GM12864 (cell line): ENCODE data around the gene GOLIM4.
"Not testable (repeated sequence)": the region's sequence is repeated elsewhere in the genome, so short reads cannot be mapped to it uniquely, and the experiment has no call there.

Experiments
- DNase-seq: peaks from one replicate; pipeline ENCODE4 v3.0.0-alpha.2; 2011; ENCODE audit warnings: low read depth
- H3K4me3 ChIP-seq: 2 replicates; pipeline ENCODE4 v1.5.1; 2011; ENCODE audit warnings: mild to moderate bottlenecking, low read depth, low read length, control low read depth
- CTCF ChIP-seq: IDR thresholded peaks from 2 replicates; pipeline ENCODE4 v1.5.1; 2011; ENCODE audit warnings: low read depth, mild to moderate bottlenecking, moderate library complexity, low read length, control low read depth, inconsistent platforms; ENCODE audit errors: missing control alignments

Gene GOLIM4

DNA sequence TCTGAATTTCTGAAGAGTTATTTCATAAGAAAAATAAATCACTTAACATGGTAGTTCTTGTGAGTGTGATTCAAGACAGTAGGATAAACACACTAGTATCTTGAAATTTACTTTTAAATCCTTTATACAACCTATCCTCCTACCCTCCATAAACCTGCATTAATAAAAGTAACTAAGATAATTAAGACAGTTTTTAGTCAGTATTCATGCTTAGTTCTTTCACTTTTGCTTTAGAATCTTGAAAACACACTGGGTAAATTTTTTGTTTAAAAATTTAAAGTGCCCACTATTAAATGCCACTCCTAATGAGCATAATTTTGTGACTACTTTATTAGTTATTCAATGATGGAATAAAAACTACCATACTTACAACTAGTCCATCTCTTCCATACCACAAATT is 28.8 kb downstream of the GOLIM4 start:
- no peak overlapping the region for H3K4me3 ChIP-seq
- no peak for DNase-seq
- no peak for TF ChIP-seq CTCF

DNA sequence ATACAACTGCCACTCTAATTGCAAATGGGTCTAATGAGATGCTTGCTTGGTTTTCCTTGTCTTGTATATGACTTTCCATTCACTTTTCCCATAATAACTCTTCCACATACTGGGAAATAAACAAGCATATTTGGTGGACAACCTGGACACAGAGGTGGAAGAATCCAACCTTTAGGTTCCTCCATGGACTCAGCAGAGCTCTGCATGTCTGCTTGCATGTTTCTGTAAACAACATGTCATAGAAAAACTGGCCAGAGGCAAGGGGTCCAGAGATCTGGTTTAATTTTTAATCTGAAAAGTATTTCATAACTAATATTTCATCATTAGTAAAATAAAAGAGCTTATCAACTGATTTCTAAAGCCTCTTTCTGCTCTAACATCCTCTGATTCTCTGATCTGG is 30.2 kb downstream of the GOLIM4 start:
- TF ChIP-seq CTCF, result no peak
- no peak overlapping the region for H3K4me3 ChIP-seq
- no peak for DNase-seq

DNA sequence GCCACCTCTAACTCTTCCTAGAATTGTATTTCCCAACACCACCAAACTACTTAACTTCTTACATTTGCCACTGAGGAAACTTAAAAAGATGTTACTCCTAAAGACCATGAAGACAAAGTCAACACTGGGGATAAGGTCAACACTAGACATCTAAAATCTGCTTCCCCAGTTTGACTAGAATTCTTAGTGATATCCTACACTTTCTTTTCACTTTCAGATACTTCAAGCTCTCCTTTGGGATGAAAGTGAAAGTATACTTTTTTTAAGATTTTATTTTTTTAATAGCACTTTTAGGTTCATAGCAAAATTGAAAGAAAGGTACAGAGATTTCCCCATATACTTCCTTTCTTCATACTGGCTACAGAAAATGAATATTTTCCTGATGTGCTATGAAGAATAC is 32.6 kb downstream of the GOLIM4 start:
- TF ChIP-seq CTCF, result no peak
- no peak overlapping the region for H3K4me3 ChIP-seq

DNA sequence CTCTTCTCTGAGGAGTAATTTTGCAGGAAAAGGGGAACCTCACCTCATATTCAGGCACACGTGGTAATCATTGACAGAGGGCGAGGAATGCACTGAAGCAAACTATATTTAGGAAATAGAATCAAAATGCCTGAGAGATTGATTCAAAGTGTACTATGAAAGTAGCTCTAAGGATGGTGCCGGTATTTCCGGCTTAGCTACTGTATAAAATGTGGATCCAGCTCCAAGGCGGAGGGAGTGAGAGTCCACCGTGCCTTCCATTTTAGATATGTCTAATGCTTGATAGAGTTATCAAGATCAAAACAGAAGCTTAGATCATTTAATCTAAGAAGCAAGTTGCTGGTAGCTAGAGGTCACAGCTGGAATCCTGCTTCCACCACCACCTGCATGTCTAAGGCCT is 33.0 kb downstream of the GOLIM4 start:
- DNase-seq, result no peak
- no peak overlapping the region for H3K4me3 ChIP-seq
- TF ChIP-seq CTCF, result no peak

More for the DNA sequence above, 32.6 kb downstream of the GOLIM4 start:
- DNase-seq, result no peak

DNA sequence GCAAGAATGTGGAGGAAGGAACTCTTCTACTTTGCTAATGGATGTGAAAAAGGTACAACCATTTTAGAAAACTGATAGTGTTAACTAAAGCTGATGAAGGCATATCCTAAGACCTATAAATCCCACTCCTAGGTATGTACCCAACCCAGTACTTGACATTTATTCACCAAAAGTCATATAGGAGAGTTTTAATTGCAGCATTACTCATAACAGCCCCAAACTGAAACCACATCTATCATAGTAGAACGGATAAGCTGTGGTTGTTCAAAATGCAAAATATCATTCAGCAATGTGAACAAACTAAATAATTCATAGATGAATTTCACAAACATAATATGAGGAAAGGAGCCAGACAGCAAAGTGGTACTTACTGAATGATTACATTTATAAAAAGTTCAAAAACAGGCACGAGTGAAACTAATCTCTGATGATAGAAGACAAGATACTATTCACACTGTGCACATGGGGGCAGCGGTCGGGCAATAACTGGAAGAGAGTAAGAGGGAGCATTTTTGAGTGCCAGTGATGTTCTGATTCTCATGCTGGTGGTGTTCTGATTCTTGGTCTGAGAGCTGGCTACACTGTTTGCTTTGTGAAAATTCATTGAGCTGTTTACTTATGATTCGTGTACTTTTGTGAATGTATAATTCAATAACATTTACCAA is 34.3 kb downstream of the GOLIM4 start:
- no peak overlapping the region; the same call in 1 of the 2 replicates for H3K4me3 ChIP-seq
- no peak for DNase-seq

GRCh38 chr3:168060317-168060716 is 35.4 kb downstream of the GOLIM4 start:
- TF ChIP-seq CTCF, result no peak
- no peak for DNase-seq
- H3K4me3 ChIP-seq, result no peak overlapping the region

More for the DNA sequence above, 34.3 kb downstream of the GOLIM4 start:
- no peak for TF ChIP-seq CTCF

GRCh38 chr3:168058481-168058880 is 37.2 kb downstream of the GOLIM4 start:
- TF ChIP-seq CTCF, result no peak
- H3K4me3 ChIP-seq, result no peak overlapping the region
- no peak for DNase-seq

GRCh38 chr3:168056398-168057230 is 39.1 kb downstream of the GOLIM4 start:
- not testable (repeated sequence) for H3K4me3 ChIP-seq

More at GRCh38 chr3:168056398-168057230, 39.1 kb downstream of the GOLIM4 start:
- not testable (repeated sequence) for DNase-seq
